ENCODE results near the gene BRCC3. TPM values are rescaled to one million over a fixed set of nuclear protein-coding genes. Genes with fewer than 3 reads are reported as not detected.

BRCC3 gene
- total RNA-seq, 1 donor from 2014 or later: 11.5 TPM

DNA sequence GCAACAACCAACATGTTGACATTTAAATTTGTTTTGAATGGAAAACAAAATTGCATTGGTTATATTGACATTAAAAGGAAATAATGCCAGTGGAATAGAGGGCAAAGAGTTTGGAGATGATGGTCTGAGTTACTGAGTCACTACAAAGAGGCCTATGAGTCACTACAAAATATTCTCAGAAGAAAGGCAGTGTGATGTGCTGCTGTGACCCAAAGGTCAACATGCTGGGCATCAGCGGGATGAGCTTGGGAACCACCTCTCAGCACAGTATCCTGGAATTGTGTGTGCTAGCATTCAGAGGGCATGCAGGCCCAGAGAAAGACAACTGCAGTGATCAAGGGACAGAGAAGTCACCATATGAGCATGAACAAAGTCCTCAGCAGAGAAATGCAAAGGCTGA, 3.1 kb upstream of the BRCC3 start:
- Histone ChIP-seq H3K27ac (no peak overlapping the region), H3K9me3 (no peaks in the 10 kb centered on the region), H3K4me3 (no peak overlapping the region), H3K36me3 (no peaks in the 10 kb centered on the region), H3K4me1 (peaks cover 23% of the 10 kb centered on the region), H3K27me3 (no peaks in the 10 kb centered on the region)
- TF ChIP-seq POLR2A (IDR thresholded peaks at IDR 0.05) (no peak), POLR2AphosphoS5 (IDR thresholded peaks at IDR 0.05; ENCODE audit: insufficient read depth in 1 of 2, low read depth in 1 of 2) (no peak)
- TF ChIP-seq, protein P1, sequence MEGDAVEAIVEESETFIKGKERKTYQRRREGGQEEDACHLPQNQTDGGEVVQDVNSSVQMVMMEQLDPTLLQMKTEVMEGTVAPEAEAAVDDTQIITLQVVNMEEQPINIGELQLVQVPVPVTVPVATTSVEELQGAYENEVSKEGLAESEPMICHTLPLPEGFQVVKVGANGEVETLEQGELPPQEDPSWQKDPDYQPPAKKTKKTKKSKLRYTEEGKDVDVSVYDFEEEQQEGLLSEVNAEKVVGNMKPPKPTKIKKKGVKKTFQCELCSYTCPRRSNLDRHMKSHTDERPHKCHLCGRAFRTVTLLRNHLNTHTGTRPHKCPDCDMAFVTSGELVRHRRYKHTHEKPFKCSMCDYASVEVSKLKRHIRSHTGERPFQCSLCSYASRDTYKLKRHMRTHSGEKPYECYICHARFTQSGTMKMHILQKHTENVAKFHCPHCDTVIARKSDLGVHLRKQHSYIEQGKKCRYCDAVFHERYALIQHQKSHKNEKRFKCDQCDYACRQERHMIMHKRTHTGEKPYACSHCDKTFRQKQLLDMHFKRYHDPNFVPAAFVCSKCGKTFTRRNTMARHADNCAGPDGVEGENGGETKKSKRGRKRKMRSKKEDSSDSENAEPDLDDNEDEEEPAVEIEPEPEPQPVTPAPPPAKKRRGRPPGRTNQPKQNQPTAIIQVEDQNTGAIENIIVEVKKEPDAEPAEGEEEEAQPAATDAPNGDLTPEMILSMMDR (IDR thresholded peaks at IDR 0.05): no peak
- intact Hi-C loops (cut with DNase I): no loop called here
- no peak for DNase-seq (ENCODE audit: extremely low spot score in 2 of 2)

- no peak overlapping the region for H3K27ac ChIP-seq
- H3K36me3 ChIP-seq: no peaks in the 10 kb centered on the region
- TF ChIP-seq POLR2A (IDR thresholded peaks at IDR 0.05) (no peak), POLR2AphosphoS5 (IDR thresholded peaks at IDR 0.05; ENCODE audit: insufficient read depth in 1 of 2, low read depth in 1 of 2) (no peak)
- TF ChIP-seq, protein P1 (IDR thresholded peaks at IDR 0.05): no peak
- intact Hi-C loops (cut with DNase I): no loop called here
- H3K27me3 ChIP-seq: no peaks in the 10 kb centered on the region
- H3K4me1 ChIP-seq: peaks cover 23% of the 10 kb centered on the region
- peak overlapping the region; percentile 56 to 67 for H3K4me3 ChIP-seq
- no peak for DNase-seq (ENCODE audit: extremely low spot score in 2 of 2)
- no peaks in the 10 kb centered on the region for H3K9me3 ChIP-seq
Measured at GRCh38 chrX:155069414-155069813, 1.9 kb upstream of the BRCC3 start.

GRCh38 chrX:155070038-155070437, 1.3 kb upstream of the BRCC3 start:
- Histone ChIP-seq H3K36me3 (no peaks in the 10 kb centered on the region), H3K9me3 (no peaks in the 10 kb centered on the region), H3K27ac (no peak overlapping the region), H3K4me3 (peak overlapping the region; percentile 56 to 67), H3K4me1 (peaks cover 23% of the 10 kb centered on the region), H3K27me3 (no peaks in the 10 kb centered on the region)
- intact Hi-C loops (cut with DNase I): loop anchor here (5.0 kb wide), 1 partner anchor 43 kb away; the partner anchor contains the start of gene FUNDC2
- DNase-seq (ENCODE audit: extremely low spot score in 2 of 2): no peak
- TF ChIP-seq, protein P1 (IDR thresholded peaks at IDR 0.05): no peak
- TF ChIP-seq POLR2A (IDR thresholded peaks at IDR 0.05) (no peak), POLR2AphosphoS5 (IDR thresholded peaks at IDR 0.05; ENCODE audit: insufficient read depth in 1 of 2, low read depth in 1 of 2) (no peak)

DNA sequence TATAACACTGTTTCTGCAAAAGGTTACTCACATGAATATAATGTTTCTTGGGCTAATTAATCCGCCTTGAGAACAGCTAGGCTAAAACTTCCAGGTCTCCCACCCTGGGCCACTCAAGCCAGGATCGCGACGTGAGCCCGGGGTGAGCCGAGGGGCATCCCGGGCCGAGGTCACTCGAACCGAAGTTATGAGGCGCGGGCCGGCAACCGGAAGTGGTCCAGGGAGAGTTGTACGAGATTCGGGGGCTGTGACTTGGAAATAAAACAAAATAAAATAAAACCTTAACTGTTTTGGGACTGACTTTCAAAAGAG, 689 bp upstream of the BRCC3 start:
- Histone ChIP-seq H3K27me3 (no peaks in the 10 kb centered on the region), H3K36me3 (no peaks in the 10 kb centered on the region), H3K4me3 (peak overlapping the region; percentile 56 to 67), H3K4me1 (peaks cover 23% of the 10 kb centered on the region), H3K9me3 (no peaks in the 10 kb centered on the region), H3K27ac (peak overlapping the region; percentile 79)
- DNase-seq (ENCODE audit: extremely low spot score in 2 of 2): no peak
- intact Hi-C loops (cut with DNase I): loop anchor here (5.0 kb wide), 1 partner anchor 43 kb away; the partner anchor contains the start of gene FUNDC2
- TF ChIP-seq POLR2AphosphoS5 (IDR thresholded peaks at IDR 0.05; ENCODE audit: insufficient read depth in 1 of 2, low read depth in 1 of 2): no peak

DNA sequence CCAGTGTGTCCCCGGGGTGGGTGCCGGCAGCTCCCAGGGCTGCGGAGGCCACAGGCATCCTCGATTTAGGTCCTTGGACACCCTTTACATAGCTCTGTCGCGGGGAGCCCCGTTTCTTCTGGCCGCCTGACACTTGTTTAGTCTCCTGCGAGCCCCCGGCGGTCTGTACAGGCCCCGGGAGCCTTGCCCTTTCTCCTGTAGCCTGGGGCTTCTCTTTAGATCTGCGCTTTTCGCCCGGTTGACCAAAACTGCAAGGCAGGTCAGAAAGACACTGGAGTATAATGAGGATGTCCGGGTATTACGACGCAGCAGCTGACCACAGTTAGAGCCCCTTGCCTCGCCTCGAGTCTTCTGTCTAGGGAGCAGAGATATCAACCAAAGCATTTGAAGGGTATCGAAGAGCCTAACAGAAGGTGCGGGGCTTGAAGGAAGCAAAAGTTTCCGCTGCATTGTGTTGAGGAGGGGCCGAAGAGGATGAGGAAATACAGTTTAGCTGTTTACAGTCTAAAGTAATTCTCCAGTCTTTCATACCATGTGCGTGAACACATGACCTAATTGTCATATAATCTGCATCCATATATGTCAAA, 479 bp downstream of the BRCC3 start:
- TF ChIP-seq, protein P1 (IDR thresholded peaks at IDR 0.05): no peak
- TF ChIP-seq POLR2AphosphoS5 (IDR thresholded peaks at IDR 0.05; ENCODE audit: insufficient read depth in 1 of 2, low read depth in 1 of 2) (no peak), POLR2A (IDR thresholded peaks at IDR 0.05) (no peak)
- Histone ChIP-seq H3K27me3 (no peaks in the 10 kb centered on the region), H3K36me3 (no peaks in the 10 kb centered on the region), H3K27ac (peak overlapping the region; percentile 51), H3K4me3 (peak overlapping the region; percentile 54 to 56), H3K9me3 (no peaks in the 10 kb centered on the region), H3K4me1 (peaks cover 23% of the 10 kb centered on the region)
- intact Hi-C loops (cut with DNase I): loop anchor here (5.0 kb wide), 1 partner anchor 44 kb away; the partner anchor contains the start of gene FUNDC2
- DNase-seq (ENCODE audit: extremely low spot score in 2 of 2): peak in 1 of 2 donors; percentile 87
